Epithelial cell of esophagus (primary cell): Measurements from ENCODE around the gene SPINK13.

Experiments used
- DNase-seq: peaks from one replicate; pipeline ENCODE4 v3.0.0; 2010; ENCODE audit warnings: low read depth
- H3K4me3 ChIP-seq: 2 replicates; pipeline ENCODE4 v1.5.1; 2011; ENCODE audit warnings: mild to moderate bottlenecking, low read length, control low read depth
- TF ChIP-seq, protein P1 (sequence below): IDR thresholded peaks from 2 replicates; pipeline ENCODE4 v1.5.1; 2011; ENCODE audit warnings: low read depth, mild to moderate bottlenecking, low read length, control low read depth, inconsistent platforms; ENCODE audit not compliant: insufficient read depth; ENCODE audit errors: missing control alignments

Gene SPINK13

DNA sequence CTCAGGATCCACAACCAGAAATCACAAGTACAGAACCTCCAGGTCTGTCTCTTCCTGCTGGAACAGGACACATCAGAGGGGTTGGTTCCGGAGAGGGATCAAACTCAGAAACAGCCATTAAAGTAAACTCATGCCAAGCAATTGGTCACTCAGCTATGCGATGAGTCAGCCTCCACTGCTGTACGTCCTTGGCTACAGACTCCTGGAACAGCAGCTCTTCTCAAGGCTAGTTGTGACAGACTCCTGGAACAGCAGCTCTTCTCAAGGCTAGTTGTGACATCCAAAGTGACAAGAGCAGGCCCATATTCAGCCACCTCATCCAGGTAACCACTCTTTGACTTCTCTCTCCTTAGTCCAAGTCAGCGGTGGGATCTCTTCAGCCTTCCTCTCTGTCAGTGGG is at the start of gene SPINK13:
SPINK13 (plus strand) TSS at position 229 of the 400 bp plus-strand sequence. CDS start 1,279 bp downstream, outside the sequence.
- H3K4me3 ChIP-seq = no peak within 1 kb of the TSS
- peak; percentile 89 for DNase-seq
- TF ChIP-seq, protein P1, sequence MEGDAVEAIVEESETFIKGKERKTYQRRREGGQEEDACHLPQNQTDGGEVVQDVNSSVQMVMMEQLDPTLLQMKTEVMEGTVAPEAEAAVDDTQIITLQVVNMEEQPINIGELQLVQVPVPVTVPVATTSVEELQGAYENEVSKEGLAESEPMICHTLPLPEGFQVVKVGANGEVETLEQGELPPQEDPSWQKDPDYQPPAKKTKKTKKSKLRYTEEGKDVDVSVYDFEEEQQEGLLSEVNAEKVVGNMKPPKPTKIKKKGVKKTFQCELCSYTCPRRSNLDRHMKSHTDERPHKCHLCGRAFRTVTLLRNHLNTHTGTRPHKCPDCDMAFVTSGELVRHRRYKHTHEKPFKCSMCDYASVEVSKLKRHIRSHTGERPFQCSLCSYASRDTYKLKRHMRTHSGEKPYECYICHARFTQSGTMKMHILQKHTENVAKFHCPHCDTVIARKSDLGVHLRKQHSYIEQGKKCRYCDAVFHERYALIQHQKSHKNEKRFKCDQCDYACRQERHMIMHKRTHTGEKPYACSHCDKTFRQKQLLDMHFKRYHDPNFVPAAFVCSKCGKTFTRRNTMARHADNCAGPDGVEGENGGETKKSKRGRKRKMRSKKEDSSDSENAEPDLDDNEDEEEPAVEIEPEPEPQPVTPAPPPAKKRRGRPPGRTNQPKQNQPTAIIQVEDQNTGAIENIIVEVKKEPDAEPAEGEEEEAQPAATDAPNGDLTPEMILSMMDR = no peak

DNA sequence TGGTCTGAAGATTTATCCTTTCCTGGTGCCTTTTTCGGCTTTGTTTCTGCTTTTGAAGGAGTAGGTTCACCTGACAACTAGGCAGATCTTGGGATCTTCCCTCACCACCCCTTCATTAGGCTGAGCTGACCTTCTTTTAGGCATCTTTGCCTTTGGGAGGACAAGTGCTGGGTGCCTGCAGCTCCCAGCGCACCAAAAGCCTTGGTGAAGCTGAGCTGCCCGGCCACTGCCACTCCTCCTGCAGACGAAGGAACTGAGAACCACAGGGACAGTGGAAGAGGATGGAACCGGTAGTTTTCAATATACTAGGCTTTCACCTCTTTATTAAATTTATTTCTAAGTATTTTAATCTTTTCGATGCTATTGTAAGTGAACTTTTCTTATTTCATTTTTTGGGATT is 47.1 kb upstream of the SPINK13 start:
- TF ChIP-seq, protein P1 = no peak
- H3K4me3 ChIP-seq = no peak overlapping the region
- no peak for DNase-seq

DNA sequence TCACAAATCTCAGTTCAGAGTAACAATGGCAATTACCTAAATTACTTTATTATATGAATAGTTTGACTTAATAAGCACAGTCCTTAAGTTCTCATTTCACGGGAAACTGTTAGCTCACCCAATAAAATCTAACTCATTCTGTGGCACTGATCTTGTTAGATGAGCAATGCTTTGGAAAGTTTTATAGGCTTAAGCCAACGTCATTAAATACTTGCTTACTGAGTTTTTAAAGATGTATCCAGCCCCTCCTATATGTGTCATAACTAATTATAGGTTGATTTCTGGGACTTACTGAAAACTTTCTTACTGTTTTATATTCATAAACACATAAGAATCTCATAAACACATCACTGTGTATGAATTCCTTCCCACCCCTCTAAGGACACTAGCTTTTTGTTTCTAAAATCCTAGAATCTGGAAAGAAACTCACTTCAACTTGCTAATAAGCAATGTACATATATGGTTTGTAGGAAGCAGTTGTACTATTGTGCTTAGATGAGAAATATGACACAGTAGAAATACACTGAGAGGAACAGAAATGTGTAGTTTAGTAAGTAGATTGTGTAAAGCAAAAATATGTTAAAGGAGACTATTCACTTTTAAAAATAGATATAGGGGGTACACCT is 44.4 kb upstream of the SPINK13 start:
- no peak overlapping the region for H3K4me3 ChIP-seq
- DNase-seq = peak; percentile 63
- TF ChIP-seq, protein P1 = no peak

- no peak for DNase-seq
- H3K4me3 ChIP-seq = no peak overlapping the region
- TF ChIP-seq, protein P1 = no peak
Observed at GRCh38 chr5:148228392-148228984, 40.1 kb upstream of the SPINK13 start.

- TF ChIP-seq, protein P1 = no peak
- DNase-seq = no peak
- no peak overlapping the region for H3K4me3 ChIP-seq
Observed at GRCh38 chr5:148229840-148230239, 38.8 kb upstream of the SPINK13 start.

GRCh38 chr5:148230240-148230639 is 38.4 kb upstream of the SPINK13 start:
- TF ChIP-seq, protein P1 = no peak
- H3K4me3 ChIP-seq = no peak overlapping the region
- no peak for DNase-seq

- H3K4me3 ChIP-seq = no peak overlapping the region
- TF ChIP-seq, protein P1 = no peak
- DNase-seq = no peak
Observed at GRCh38 chr5:148237785-148238417, 30.7 kb upstream of the SPINK13 start.
